ENCODE data around the gene TEF.

Gene TEF

GRCh38 chr22:41352058-41352457 lies 29.7 kb upstream of the TEF start:
- Histone ChIP-seq H3K4me1 (ENCODE audit: insufficient read depth, low read length, poor library complexity, severe bottlenecking) (no peaks in the 10 kb centered on the region), H3K4me2 (ENCODE audit: low read depth, low read length, poor library complexity, severe bottlenecking) (no peak overlapping the region), H3F3A (ENCODE audit: low read depth) (no peaks in the 10 kb centered on the region), H3K27me3 (ENCODE audit: insufficient read depth, low read length, poor library complexity, severe bottlenecking) (no peaks in the 10 kb centered on the region), H3K79me2 (ENCODE audit: insufficient read depth, low read length) (no peaks in the 10 kb centered on the region), H3K9me3 (ENCODE audit: insufficient read depth, low read depth, low read length) (no peaks in the 10 kb centered on the region), H3K36me3 (ENCODE audit: insufficient read depth, low read length) (peaks cover 80% of the 10 kb centered on the region; the same call in 1 of the 2 replicates), H2AFZ (ENCODE audit: low read length) (no peak overlapping the region), H3K4me3 (ENCODE audit: low read length, poor library complexity, severe bottlenecking) (no peak overlapping the region), H3K9ac (ENCODE audit: low read depth, low read length, poor library complexity, severe bottlenecking) (no peak overlapping the region), H4K20me1 (ENCODE audit: insufficient read depth, low read length, poor library complexity, severe bottlenecking) (no peaks in the 10 kb centered on the region), H3K9me2 (replicated peaks; ENCODE audit: low read depth, low read length) (no peaks in the 10 kb centered on the region)
- TF ChIP-seq CTCF (conservative IDR thresholded peaks at IDR 0.05; ENCODE audit: low read length) = no peak

- Histone ChIP-seq H3F3A (ENCODE audit: low read depth) (no peaks in the 10 kb centered on the region), H3K9me3 (ENCODE audit: insufficient read depth, low read depth, low read length) (no peaks in the 10 kb centered on the region), H2AFZ (ENCODE audit: low read length) (no peak overlapping the region), H3K79me2 (ENCODE audit: insufficient read depth, low read length) (no peaks in the 10 kb centered on the region), H3K9me2 (replicated peaks; ENCODE audit: low read depth, low read length) (no peaks in the 10 kb centered on the region), H3K9ac (ENCODE audit: low read depth, low read length, poor library complexity, severe bottlenecking) (no peak overlapping the region), H3K4me3 (ENCODE audit: low read length, poor library complexity, severe bottlenecking) (no peak overlapping the region), H3K27me3 (ENCODE audit: insufficient read depth, low read length, poor library complexity, severe bottlenecking) (no peaks in the 10 kb centered on the region), H3K4me1 (ENCODE audit: insufficient read depth, low read length, poor library complexity, severe bottlenecking) (no peaks in the 10 kb centered on the region), H4K20me1 (ENCODE audit: insufficient read depth, low read length, poor library complexity, severe bottlenecking) (no peaks in the 10 kb centered on the region), H3K4me2 (ENCODE audit: low read depth, low read length, poor library complexity, severe bottlenecking) (no peak overlapping the region), H3K36me3 (ENCODE audit: insufficient read depth, low read length) (peaks cover 76% of the 10 kb centered on the region; the same call in 1 of the 2 replicates)
- TF ChIP-seq EZH2phosphoT487 (IDR thresholded peaks at IDR 0.05; ENCODE audit: borderline replicate concordance) (no peak), CTCF (conservative IDR thresholded peaks at IDR 0.05; ENCODE audit: low read length) (no peak)
Observed at GRCh38 chr22:41353862-41354575, 27.7 kb upstream of the TEF start.

GRCh38 chr22:41354979-41355378 lies 26.8 kb upstream of the TEF start:
- Histone ChIP-seq H3K4me3 (ENCODE audit: low read length, poor library complexity, severe bottlenecking) (no peak overlapping the region), H3K36me3 (ENCODE audit: insufficient read depth, low read length) (peaks cover 67% of the 10 kb centered on the region; the same call in 1 of the 2 replicates), H3K4me2 (ENCODE audit: low read depth, low read length, poor library complexity, severe bottlenecking) (no peak overlapping the region), H3F3A (ENCODE audit: low read depth) (no peaks in the 10 kb centered on the region), H3K4me1 (ENCODE audit: insufficient read depth, low read length, poor library complexity, severe bottlenecking) (no peaks in the 10 kb centered on the region), H2AFZ (ENCODE audit: low read length) (no peak overlapping the region), H3K27me3 (ENCODE audit: insufficient read depth, low read length, poor library complexity, severe bottlenecking) (no peaks in the 10 kb centered on the region), H4K20me1 (ENCODE audit: insufficient read depth, low read length, poor library complexity, severe bottlenecking) (no peaks in the 10 kb centered on the region), H3K9ac (ENCODE audit: low read depth, low read length, poor library complexity, severe bottlenecking) (no peak overlapping the region), H3K9me2 (replicated peaks; ENCODE audit: low read depth, low read length) (no peaks in the 10 kb centered on the region), H3K79me2 (ENCODE audit: insufficient read depth, low read length) (no peaks in the 10 kb centered on the region), H3K9me3 (ENCODE audit: insufficient read depth, low read depth, low read length) (no peaks in the 10 kb centered on the region)
- TF ChIP-seq EZH2phosphoT487 (IDR thresholded peaks at IDR 0.05; ENCODE audit: borderline replicate concordance) = no peak
- TF ChIP-seq CTCF (conservative IDR thresholded peaks at IDR 0.05; ENCODE audit: low read length) = no peak

Data from Loucy (cell line).